HepG2 (cell line): ENCODE measurements around the gene NBPF20. TPM values are rescaled to one million over a fixed set of nuclear protein-coding genes. Genes with fewer than 3 reads are reported as not detected.

Experiments
- FLYWCH1 ChIP-seq: sonication (generic); formaldehyde crosslinking; IDR thresholded peaks from 2 replicates; pipeline ENCODE4 v1.8.1; 2023; ENCODE audit warnings: mild to moderate bottlenecking, missing genetic modification reagents
- HDAC1 ChIP-seq: sonication (generic); formaldehyde crosslinking; IDR thresholded peaks from 2 replicates; pipeline ENCODE4 v1.5.1; 2020; ENCODE audit warnings: mild to moderate bottlenecking, missing genetic modification reagents
- HHEX ChIP-seq: IDR thresholded peaks from 2 replicates; pipeline ENCODE4 v1.6.1; 2016; ENCODE audit warnings: control low read depth
- KLF9 ChIP-seq: IDR thresholded peaks from 2 replicates; pipeline ENCODE4 v1.6.1; 2016; ENCODE audit warnings: low read depth
- LCORL ChIP-seq, 2 experiments: fragments of 450-650 bp in 1 of 2; sonication (generic) in 1 of 2; formaldehyde crosslinking in 1 of 2; IDR thresholded peaks; 2 replicates each; pipeline versions ENCODE4 v1.5.0 to v1.6.1; 2017 to 2020; ENCODE audit warnings: antibody characterized with exemption in 1 of 2, missing genetic modification reagents in 1 of 2
- MAZ ChIP-seq, 2 experiments: sonication (generic) in 1 of 2; formaldehyde crosslinking in 1 of 2; IDR thresholded peaks; 2 replicates each; pipeline versions ENCODE4 v1.5.0 to v1.6.1; 2012 to 2020; ENCODE audit warnings: low read depth in 2 of 2, mild to moderate bottlenecking in 2 of 2, borderline replicate concordance in 1 of 2, improper control_type of control experiment in 1 of 2, low read length in 1 of 2, missing genetic modification reagents in 1 of 2, moderate library complexity in 1 of 2
- NFKB2 ChIP-seq: sonication (generic); formaldehyde crosslinking; IDR thresholded peaks from 2 replicates; pipeline ENCODE4 v1.4.0; 2020; ENCODE audit warnings: missing genetic modification reagents, borderline replicate concordance
- NR2F2 ChIP-seq: IDR thresholded peaks from 2 replicates; pipeline ENCODE4 v1.6.1; 2012; ENCODE audit warnings: low read depth, inconsistent platforms, borderline replicate concordance
- PHF21A ChIP-seq: sonication (generic); formaldehyde crosslinking; IDR thresholded peaks from 2 replicates; pipeline ENCODE4 v1.5.0; 2020; ENCODE audit warnings: mild to moderate bottlenecking, missing genetic modification reagents
- POLR2AphosphoS5 ChIP-seq: IDR thresholded peaks from 2 replicates; pipeline ENCODE4 v1.6.1; 2012; ENCODE audit warnings: low read depth, low read length
- RNF2 ChIP-seq: fragments of 450-650 bp; conservative IDR thresholded peaks from 2 replicates; pipeline ENCODE4 v1.6.1; 2016; ENCODE audit warnings: low read depth
- THAP11 ChIP-seq: IDR thresholded peaks from 2 replicates; pipeline ENCODE4 v1.6.1; 2016; ENCODE audit warnings: missing biosample characterization, missing genetic modification reagents
- ZNF12 ChIP-seq: sonication (generic); formaldehyde crosslinking; IDR thresholded peaks from 2 replicates; pipeline ENCODE4 v1.5.0; 2020; ENCODE audit warnings: missing genetic modification reagents
- ZNF30 ChIP-seq: sonication (generic); formaldehyde crosslinking; IDR thresholded peaks from 2 replicates; pipeline ENCODE4 v1.5.0; 2020; ENCODE audit warnings: mild to moderate bottlenecking, missing genetic modification reagents
- ZNF34 ChIP-seq: sonication (generic); formaldehyde crosslinking; IDR thresholded peaks from 2 replicates; pipeline ENCODE4 v1.4.0; 2020; ENCODE audit warnings: mild to moderate bottlenecking, missing genetic modification reagents, borderline replicate concordance
- ZNF354B ChIP-seq: sonication (generic); formaldehyde crosslinking; IDR thresholded peaks from 2 replicates; pipeline ENCODE4 v1.8.0; 2022; ENCODE audit warnings: mild to moderate bottlenecking, missing genetic modification reagents
- ZNF367 ChIP-seq: sonication (generic); formaldehyde crosslinking; IDR thresholded peaks from 2 replicates; pipeline ENCODE4 v1.4.0; 2020; ENCODE audit warnings: missing genetic modification reagents, borderline replicate concordance
- ZNF44 ChIP-seq: sonication (generic); formaldehyde crosslinking; IDR thresholded peaks from 2 replicates; pipeline ENCODE4 v1.5.1; 2020; ENCODE audit warnings: mild to moderate bottlenecking, missing genetic modification reagents
- ZNF501 ChIP-seq: sonication (generic); formaldehyde crosslinking; IDR thresholded peaks from 2 replicates; pipeline ENCODE4 v1.5.1; 2020; ENCODE audit warnings: mild to moderate bottlenecking, moderate library complexity, missing genetic modification reagents
- polyA plus RNA-seq, 8 experiments: library from polyadenylated mRNA; depleted of rRNA in 3 of 8; stranded (reverse) in 7 of 8; unstranded in 1 of 8; fragments of >200 nt; fragmentation: Illumina TruSeq in 4 of 8; extraction: Trizol in 4 of 8; gene quantifications; 2 replicates each; pipeline versions ENCODE4 v1.2.1 to v1.2.3, GENCODE V29; 2011 to 2016; ENCODE audit warnings: low read depth in 4 of 8, missing spikeins in 1 of 8, mixed read lengths in 1 of 8; ENCODE audit not compliant: insufficient read depth in 1 of 8
- total RNA-seq, 5 experiments: library from RNA; depleted of rRNA; stranded (reverse); fragments of >200 nt; fragmentation: Illumina TruSeq; extraction: Trizol; gene quantifications; 2 replicates each; pipeline ENCODE4 v1.2.3, GENCODE V29; 2016; ENCODE audit warnings: low read depth in 1 of 5
- TF ChIP-seq, protein P1 (sequence below): sonication (generic); formaldehyde crosslinking; conservative IDR thresholded peaks from 2 replicates; pipeline ENCODE4 v1.4.0; 2020; ENCODE audit warnings: missing genetic modification reagents
- TF ChIP-seq, protein P2 (sequence below): sonication (generic); formaldehyde crosslinking; IDR thresholded peaks from 2 replicates; pipeline ENCODE4 v1.9.0; 2022; ENCODE audit warnings: low read depth, missing genetic modification reagents
- TF ChIP-seq, protein P3 (sequence below): sonication (generic); formaldehyde crosslinking; conservative IDR thresholded peaks from 2 replicates; pipeline ENCODE4 v1.4.0; 2020; ENCODE audit warnings: mild to moderate bottlenecking, missing genetic modification reagents, moderate library complexity
- TF ChIP-seq, protein P4 (sequence below): sonication (generic); formaldehyde crosslinking; IDR thresholded peaks from 2 replicates; pipeline ENCODE4 v1.8.0; 2022; ENCODE audit warnings: mild to moderate bottlenecking, missing genetic modification reagents, borderline replicate concordance

The NBPF20 gene
- total and polyA plus RNA-seq, 2 of the 13 experiments (the other 11 are each of a cell fraction or from before 2014, with no cell fraction given): 3.0 to 3.1 TPM

DNA sequence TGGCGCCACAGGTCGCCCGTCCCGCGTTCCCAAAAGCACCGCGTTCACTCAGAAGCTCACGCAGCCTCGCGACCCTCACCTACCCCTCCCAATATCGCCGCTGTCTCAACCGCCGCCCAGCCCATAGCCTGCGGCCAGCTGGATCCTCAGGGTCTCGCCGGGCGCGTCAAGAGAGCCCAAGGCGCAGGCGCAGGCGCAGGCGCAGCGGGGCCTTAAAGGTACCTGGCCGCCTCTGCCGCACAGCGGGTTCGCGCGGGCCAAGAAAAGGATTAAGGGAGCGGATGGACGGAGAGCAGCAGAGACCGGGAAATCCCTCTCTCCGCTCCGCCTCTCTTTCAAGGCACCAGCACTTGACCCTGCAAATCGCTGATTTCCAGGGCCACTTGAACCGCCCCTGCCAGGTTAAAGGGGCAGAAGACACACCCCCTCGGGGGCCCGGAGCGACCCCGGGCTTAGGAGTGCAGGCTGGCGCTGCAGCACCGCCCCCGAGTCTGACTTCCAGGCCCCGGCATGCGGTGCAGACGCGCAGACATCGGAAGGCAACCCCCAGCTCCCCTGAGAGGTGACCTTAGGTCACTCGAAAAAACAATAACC lies at the start of gene NBPF20 (continued):
- TF ChIP-seq, protein P1, sequence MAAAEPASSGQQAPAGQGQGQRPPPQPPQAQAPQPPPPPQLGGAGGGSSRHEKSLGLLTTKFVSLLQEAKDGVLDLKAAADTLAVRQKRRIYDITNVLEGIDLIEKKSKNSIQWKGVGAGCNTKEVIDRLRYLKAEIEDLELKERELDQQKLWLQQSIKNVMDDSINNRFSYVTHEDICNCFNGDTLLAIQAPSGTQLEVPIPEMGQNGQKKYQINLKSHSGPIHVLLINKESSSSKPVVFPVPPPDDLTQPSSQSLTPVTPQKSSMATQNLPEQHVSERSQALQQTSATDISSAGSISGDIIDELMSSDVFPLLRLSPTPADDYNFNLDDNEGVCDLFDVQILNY (CRISPR knock-in tag): no peak
- TF ChIP-seq ZNF30 (CRISPR knock-in tag) (no peak), NR2F2 (no peak), HHEX (CRISPR knock-in tag) (no peak), ZNF367 (CRISPR knock-in tag) (no peak), POLR2AphosphoS5 (peak; percentile 54), LCORL (IDR thresholded peaks at IDR 0.05) (no peak), LCORL (CRISPR knock-in tag; IDR thresholded peaks at IDR 0.05) (0 out of 2 replicates have a peak, but pooled peaks have one; percentile 28), NFKB2 (CRISPR knock-in tag) (0 out of 2 replicates have a peak, but pooled peaks have one; percentile 4), MAZ (IDR thresholded peaks at IDR 0.05; ENCODE audit: borderline replicate concordance, low read depth, low read length) (no peak), MAZ (CRISPR knock-in tag; IDR thresholded peaks at IDR 0.05; ENCODE audit: low read depth) (peak; percentile 52; the same call in 1 of the 2 replicates), THAP11 (CRISPR knock-in tag) (0 out of 2 replicates have a peak, but pooled peaks have one; percentile 14), RNF2 (0 out of 2 replicates have a peak, but pooled peaks have one; percentile 39), FLYWCH1 (CRISPR knock-in tag) (no peak), ZNF12 (CRISPR knock-in tag) (no peak), PHF21A (peak; percentile 33; the same call in 1 of the 2 replicates), KLF9 (CRISPR knock-in tag) (0 out of 2 replicates have a peak, but pooled peaks have one; percentile 57), ZNF501 (CRISPR knock-in tag) (0 out of 2 replicates have a peak, but pooled peaks have one; percentile 26), HDAC1 (CRISPR knock-in tag) (peak; percentile 11; the same call in 1 of the 2 replicates), ZNF44 (CRISPR knock-in tag) (no peak), ZNF354B (CRISPR knock-in tag) (no peak), ZNF34 (CRISPR knock-in tag) (no peak)
- TF ChIP-seq, protein P2, sequence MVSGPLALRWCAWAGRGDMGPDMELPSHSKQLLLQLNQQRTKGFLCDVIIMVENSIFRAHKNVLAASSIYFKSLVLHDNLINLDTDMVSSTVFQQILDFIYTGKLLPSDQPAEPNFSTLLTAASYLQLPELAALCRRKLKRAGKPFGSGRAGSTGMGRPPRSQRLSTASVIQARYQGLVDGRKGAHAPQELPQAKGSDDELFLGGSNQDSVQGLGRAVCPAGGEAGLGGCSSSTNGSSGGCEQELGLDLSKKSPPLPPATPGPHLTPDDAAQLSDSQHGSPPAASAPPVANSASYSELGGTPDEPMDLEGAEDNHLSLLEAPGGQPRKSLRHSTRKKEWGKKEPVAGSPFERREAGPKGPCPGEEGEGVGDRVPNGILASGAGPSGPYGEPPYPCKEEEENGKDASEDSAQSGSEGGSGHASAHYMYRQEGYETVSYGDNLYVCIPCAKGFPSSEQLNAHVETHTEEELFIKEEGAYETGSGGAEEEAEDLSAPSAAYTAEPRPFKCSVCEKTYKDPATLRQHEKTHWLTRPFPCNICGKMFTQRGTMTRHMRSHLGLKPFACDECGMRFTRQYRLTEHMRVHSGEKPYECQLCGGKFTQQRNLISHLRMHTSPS (CRISPR knock-in tag): no peak
- TF ChIP-seq, protein P3, sequence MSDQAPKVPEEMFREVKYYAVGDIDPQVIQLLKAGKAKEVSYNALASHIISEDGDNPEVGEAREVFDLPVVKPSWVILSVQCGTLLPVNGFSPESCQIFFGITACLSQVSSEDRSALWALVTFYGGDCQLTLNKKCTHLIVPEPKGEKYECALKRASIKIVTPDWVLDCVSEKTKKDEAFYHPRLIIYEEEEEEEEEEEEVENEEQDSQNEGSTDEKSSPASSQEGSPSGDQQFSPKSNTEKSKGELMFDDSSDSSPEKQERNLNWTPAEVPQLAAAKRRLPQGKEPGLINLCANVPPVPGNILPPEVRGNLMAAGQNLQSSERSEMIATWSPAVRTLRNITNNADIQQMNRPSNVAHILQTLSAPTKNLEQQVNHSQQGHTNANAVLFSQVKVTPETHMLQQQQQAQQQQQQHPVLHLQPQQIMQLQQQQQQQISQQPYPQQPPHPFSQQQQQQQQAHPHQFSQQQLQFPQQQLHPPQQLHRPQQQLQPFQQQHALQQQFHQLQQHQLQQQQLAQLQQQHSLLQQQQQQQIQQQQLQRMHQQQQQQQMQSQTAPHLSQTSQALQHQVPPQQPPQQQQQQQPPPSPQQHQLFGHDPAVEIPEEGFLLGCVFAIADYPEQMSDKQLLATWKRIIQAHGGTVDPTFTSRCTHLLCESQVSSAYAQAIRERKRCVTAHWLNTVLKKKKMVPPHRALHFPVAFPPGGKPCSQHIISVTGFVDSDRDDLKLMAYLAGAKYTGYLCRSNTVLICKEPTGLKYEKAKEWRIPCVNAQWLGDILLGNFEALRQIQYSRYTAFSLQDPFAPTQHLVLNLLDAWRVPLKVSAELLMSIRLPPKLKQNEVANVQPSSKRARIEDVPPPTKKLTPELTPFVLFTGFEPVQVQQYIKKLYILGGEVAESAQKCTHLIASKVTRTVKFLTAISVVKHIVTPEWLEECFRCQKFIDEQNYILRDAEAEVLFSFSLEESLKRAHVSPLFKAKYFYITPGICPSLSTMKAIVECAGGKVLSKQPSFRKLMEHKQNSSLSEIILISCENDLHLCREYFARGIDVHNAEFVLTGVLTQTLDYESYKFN (CRISPR knock-in tag): no peak
- TF ChIP-seq, protein P4, sequence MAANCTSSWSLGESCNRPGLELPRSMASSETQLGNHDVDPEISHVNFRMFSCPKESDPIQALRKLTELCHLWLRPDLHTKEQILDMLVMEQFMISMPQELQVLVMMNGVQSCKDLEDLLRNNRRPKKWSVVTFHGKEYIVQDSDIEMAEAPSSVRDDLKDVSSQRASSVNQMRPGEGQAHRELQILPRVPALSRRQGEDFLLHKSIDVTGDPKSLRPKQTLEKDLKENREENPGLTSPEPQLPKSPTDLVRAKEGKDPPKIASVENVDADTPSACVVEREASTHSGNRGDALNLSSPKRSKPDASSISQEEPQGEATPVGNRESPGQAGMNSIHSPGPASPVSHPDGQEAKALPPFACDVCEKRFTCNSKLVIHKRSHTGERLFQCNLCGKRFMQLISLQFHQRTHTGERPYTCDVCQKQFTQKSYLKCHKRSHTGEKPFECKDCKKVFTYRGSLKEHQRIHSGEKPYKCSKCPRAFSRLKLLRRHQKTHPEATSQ: no peak
